Left renal cortex interstitium (tissue), 4 donors: ENCODE measurements around the gene TBC1D4. TPM values are rescaled to one million over a fixed set of nuclear protein-coding genes. Genes with fewer than 3 reads are reported as not detected.
A peak's percentile ranks its signal among the peaks of the same experiment; 100 is the strongest.

Experiments
- DNase-seq, 4 donors: peaks; one replicate each; pipeline ENCODE4 v3.0.0-alpha.2; 2013; ENCODE audit warnings: low read depth in 4 of 4, low spot score in 2 of 4, missing footprints in 1 of 4
- polyA plus RNA-seq, 4 donors: library from polyadenylated mRNA; unstranded; fragments of 120-200 nt; gene quantifications; one replicate each; pipeline ENCODE4 v1.2.1, GENCODE V29; 2013; ENCODE audit not compliant: insufficient read length in 4 of 4

TBC1D4 gene
- polyA plus RNA-seq, 4 donors: 49.4 to 66.5 (median 53.9) TPM

DNA sequence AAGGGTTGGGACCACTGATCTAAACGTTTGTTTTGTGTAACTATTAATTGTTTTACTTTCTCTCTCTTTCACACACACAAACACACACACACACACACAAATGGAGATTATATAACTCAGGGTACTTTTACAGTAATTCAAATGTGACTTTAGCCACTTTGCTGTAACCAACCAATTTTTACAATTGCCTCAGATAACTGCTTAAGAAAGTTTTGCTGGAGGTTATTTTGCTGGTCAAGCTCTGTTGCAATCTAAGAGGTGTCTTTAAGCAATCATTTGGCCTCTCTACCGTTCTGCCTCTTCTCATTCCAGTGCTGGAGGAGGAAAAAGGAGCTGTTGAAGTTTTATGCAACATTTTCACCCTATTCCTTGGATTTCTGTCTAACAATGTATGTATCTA is 63.0 kb downstream of the TBC1D4 start:
- no peak for DNase-seq

DNA sequence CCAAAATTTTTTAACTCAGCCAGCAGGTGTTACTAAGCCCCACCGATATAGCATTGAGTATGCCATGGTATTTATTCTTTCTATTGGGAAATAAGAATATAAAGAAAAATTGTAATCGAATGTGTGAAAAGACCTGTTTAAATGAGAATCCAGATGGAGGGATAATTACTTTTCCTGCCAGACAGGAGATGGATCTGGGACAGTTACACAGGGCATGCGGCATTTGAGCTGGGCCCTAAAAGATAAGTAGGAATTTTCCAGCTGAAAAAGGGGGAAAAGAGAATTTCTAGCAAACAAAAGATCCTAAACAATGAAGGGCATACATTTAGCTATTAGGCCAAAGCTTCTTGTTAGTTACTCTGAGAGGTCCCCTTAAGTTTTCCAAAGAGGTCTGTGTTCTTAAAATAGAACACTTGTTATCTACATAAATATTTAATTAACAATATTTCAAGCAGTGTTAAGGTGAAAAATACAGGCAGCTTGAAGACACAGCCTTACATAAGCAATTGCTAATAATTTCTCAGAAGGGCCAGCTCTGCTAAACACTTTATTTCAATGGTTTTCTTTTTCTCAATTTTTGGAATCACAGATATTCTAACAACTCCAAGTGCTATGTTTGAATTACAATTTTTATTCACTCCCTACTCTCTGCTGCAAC is 63.7 kb downstream of the TBC1D4 start:
- DNase-seq: no peak

DNA sequence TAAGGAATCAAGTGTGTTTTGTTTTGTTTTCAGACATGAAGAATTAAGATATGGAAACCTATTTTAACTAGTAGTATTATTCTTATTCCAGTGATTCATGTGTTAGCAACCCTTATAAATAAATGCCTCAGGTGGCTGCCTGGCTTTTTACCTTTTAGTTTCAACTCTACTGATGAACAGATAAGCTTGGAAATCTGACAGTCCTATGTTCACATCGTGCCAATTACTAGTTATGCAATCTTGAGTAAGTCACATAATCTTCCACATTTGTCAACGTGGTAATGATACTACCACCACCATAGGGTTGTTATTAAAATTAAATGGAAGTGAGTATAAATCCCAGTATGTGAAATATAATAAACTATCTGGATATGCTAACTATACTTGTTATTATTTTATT is 64.3 kb downstream of the TBC1D4 start:
- no peak for DNase-seq

DNA sequence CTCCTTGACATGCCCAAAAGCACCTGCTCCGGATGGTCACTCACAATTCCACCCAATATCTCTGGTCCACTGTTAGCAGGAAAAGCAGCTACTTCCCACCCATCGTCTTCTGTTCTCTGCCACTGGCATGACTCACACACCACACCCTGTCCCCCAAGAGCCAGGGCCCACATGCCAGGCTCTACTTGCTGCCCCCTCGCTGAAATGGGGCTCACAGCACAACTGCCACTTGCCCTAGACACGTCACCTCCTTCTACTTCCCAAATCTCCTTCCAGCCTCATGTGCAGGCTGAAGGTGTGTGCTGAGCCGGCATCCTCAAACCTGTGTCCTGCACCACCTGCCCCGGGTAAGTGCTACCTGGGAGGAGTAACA is 65.0 kb downstream of the TBC1D4 start:
- no peak for DNase-seq

DNA sequence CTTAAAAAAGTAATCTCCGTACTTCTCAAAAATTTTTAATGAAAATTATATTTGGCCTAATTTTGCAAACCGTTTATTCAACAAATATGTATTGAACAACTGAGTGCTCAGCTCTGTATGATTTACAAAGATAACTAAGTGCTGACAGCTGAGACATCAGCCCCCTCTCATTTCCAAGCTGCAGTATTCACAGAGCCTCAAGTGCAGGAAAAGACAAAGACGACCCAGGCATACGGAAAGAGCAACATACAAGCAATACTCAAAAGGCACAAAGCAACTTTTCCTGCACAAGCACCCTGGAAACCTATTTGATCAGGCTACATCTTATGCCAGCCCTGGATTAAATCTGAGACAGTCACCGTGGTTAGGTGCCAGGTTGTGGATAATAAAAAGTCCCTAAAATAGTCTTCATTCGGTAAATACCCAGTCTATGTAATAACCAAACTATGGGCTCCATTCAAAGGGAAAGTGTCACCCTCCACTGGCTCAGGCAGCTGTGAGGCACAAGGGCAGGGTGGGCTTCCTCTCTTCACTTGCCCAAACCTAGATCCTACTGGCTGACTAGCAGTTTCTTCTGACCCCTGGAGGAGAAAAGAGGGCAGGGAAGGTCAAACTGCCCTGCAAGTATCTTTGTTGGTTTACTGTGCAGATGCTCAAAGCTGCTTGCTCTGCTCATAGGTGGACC is 65.5 kb downstream of the TBC1D4 start:
- no peak for DNase-seq

DNA sequence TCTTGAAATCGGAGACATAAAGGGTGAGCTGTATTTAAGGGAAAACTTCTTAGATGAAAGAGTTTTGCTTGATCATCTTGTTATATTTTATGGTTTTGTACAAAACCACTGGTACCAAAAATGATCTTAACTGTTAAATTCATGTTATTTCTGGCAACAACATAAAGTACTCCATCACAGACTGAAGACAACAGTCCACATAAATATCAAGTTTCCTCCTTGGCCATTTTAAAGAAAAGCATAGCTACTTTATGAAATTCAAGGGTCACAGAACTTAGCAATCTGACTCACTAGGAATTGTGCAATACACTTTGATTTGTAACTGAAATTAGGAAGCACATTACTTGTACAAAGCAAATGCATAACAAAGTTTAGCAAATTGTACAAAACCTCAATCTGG is 66.3 kb downstream of the TBC1D4 start:
- DNase-seq: no peak

DNA sequence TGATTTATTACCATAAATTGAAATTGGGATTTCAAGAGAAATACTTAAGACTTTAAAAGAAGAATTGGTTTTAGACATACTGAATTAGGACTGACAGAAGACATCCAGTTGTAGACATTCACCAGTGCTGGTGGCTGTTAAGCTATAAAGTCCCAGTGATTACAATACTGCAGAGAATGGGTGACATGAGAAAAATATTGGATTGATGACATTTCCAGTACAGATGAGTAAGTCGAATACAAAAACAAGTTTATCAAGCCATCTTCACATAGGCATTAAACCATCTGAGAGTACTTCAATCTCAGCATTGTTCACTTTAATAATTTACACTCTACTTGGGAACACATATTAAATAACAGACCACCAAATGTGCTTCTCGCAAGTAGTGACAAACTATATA is 66.8 kb downstream of the TBC1D4 start:
- no peak for DNase-seq

DNA sequence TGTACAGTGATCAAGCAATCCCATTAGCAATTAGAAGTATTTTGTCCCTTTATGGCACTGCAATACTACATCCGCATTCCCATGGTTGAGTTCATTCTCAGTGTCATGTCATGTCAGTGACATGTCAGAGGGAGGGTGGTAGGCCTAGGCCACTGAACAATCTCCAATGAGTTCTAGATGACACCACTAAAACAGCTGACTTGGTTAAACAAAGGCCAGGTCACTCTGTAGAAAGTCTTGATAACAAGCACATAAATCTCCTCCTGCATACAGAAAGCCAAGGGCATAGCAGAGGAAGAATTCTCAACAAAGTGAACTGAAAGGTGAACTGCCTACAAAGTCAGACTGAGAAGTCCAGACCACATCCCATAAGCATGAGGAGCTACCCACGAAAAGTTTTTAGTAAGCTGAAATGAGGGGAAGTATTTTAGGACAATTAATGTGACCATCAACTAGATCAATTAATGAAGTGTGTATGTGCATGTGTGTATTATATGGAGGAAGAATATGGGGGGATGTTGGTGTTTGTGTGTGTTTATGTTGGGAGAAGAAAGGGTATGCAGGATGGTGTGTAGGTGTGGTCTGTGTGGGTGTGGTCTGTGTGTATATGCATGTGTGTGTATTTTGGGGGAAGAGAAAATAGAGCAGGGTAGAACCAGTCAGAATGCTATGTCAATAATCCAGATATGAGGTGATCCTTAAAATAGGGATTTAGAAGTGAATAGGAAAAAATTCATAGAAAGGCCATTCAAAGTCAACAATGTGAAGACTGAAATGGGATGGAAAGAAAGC is 67.7 kb downstream of the TBC1D4 start:
- DNase-seq: no peak

DNA sequence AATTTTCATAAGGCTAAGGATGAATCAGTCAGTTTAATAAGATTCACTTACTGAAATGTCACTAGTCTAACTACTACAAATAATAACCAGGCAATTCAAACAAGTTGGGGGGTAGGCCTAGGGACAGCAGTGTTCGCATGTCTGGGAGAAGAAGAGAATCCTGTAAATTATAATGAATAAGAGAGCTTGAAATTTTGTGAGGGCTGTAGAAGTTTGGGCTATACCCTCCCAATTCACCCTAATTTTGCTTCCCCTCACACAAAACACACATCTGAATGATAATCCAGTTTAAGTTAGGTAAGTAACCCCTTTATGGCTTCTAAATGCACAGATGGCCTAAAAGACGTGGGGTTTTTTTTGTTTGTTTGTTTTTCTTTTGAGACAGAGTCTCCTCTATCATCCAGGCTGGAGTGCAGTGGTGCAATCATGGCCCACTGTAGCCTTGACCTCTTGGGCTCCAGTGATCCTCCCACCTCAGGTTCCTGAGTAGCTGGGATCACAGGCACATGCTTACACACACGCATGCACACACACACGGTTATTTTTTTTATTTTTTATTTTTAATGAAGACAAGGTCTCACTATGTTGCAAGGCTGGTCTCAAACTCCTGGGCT is 69.9 kb downstream of the TBC1D4 start:
- no peak for DNase-seq

DNA sequence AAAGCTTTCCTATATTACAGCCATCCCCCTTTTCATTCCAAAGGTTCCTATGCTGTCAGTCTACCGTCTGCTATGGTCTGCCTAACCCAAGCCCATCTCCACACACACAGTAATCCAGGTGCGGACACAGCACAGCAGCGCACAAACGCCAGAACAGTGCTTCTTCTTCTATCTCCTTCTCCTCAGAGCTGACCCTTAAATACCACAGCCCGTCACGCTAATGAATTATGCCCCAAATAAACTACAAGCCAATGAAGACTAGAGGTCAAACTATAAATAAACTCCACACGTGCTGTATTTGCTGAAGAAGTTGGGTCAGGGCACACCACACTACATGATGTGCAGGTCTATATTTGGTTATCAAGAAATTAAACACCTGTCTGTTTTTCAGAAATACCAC is 71.8 kb downstream of the TBC1D4 start:
- no peak for DNase-seq

DNA sequence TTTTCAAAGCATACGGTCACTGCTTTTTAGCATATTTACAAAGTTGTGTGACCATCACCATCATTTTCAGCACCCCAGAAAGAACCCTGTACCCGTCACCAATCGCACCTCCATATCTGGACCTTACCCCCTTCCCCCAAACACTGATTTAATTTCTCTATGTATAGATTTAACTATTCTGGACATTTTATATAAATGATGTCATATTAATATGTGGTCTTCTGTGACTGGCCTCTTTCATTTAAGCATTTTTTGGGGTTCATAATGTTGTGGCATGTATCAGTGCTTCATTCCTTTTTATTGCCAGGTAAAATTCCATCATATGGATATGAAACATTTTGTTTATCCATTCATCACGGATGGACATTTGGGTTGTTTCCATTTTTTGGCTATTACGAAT is 74.0 kb downstream of the TBC1D4 start:
- DNase-seq: no peak

DNA sequence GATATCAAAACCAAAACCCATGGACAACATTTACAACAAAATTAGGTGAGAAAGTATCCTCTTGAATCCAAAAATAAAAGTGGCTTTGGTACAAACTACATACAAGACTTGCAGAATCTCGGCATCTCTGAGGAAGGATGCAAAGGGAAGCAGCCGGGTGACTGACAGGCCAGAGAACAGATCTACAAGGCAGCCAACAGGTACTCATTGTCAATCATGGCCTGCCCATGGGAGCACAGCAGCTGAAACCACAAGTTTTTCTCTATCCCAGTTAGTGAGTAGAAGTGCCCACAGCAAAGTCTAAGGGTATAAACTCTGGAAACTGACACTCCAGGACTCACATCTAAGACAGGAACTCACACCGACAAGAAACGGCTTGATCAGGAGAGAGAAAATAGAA is 74.5 kb downstream of the TBC1D4 start:
- no peak for DNase-seq

DNA sequence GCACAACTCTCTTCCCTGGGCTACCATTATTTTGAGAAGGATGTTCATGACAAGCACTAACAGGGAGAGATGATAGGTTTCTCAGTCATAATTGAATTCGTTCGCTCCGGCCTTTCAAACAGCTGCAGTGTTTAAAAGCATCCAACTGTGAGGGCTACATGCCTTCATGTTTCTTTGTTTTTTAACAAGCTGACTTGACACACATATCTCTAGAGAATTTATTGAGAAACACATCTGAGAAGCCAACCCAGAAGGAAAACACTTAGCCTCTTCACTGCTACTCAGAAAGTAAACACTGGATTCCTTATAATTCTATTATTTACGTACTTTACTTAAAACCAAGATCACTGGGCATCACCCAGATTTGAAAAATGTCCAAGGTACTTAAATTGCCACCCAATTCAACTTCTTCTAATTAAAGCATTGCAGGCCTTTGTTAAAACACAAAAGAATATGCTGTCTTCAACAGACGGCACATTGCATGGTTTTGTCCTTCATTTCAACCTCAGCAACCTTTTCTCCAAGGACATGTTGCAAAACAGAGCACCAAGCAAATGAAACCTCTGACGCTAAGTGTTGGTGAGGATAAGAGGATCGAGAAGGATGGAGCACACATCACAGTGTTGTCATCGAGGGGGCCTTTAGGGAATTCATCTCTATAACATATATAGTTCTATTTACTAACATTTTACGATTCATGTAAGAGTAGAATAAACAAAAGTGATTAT is 75.8 kb downstream of the TBC1D4 start:
- DNase-seq: no peak

DNA sequence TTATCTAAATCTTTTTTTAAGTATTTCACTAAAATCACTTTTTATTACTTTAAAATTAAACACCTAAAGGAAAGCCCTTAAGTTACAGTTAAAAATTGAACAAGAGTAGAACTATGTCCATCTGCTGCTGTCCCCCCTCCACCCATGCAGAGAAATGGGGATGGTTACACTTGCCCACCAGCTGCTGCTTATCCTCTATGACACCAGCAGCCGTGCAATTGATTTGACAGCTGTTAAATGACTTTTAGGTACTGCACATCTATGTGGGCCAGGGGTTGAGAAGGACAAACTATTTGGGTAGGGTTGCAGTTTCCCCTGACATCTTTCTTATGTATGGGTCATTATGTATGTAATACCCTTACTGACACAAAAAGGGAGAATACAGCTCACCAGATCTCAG is 77.2 kb downstream of the TBC1D4 start:
- no peak for DNase-seq

DNA sequence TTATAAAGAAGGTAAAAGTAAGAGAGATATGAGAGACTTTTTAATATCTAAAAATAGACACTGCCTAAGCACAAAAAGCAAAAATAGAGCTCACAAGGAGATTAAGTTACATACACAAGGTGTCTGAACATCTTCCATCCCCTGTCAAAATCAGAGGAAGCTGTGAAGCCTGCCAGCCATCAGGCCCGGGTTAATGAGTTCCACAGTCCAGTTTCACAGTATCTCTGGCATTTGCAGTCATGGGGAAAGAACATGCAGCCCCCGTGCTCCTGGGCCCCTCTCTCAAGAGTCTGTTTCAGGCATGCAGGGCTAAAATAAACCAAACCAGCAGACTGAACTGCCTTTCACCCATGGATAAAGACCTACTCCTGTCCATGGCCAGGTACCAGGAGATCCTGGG is 79.2 kb downstream of the TBC1D4 start:
- DNase-seq: peak in 1 of 4 donors; percentile 56

DNA sequence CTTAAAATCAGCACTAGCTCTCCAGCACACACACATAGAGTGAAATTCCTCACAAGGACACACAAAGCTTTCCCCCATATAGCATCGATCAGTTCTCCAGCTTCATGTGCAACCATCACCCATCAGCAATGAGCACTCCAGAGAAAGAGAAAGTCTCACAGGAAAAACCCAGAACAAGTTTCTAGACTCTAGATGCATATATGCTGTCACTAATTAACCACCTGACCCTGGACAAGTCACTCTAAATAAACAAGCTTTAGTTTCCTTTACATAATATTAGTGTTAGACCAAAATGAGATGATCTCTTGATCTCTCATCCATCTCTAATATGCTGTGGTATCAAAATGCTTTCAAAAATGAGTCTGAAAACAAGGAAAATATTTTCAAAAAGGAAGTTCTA is 81.2 kb downstream of the TBC1D4 start:
- no peak for DNase-seq

DNA sequence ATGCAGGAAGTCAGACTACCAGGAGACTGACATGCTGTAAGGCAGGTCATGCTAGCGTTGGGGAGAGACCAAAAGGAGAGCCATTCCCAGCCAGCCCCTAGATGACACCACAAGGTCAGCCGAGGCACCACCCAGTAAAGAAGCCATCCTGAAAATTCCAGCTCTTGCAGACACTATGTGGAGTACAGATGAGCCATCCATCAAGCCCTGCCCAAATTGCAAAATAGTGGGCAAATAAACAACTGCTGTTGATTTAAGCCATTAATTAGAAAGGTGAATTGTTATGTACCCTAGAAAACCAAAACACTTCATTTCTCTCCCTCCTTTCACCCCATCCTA is 82.1 kb downstream of the TBC1D4 start:
- DNase-seq: no peak

DNA sequence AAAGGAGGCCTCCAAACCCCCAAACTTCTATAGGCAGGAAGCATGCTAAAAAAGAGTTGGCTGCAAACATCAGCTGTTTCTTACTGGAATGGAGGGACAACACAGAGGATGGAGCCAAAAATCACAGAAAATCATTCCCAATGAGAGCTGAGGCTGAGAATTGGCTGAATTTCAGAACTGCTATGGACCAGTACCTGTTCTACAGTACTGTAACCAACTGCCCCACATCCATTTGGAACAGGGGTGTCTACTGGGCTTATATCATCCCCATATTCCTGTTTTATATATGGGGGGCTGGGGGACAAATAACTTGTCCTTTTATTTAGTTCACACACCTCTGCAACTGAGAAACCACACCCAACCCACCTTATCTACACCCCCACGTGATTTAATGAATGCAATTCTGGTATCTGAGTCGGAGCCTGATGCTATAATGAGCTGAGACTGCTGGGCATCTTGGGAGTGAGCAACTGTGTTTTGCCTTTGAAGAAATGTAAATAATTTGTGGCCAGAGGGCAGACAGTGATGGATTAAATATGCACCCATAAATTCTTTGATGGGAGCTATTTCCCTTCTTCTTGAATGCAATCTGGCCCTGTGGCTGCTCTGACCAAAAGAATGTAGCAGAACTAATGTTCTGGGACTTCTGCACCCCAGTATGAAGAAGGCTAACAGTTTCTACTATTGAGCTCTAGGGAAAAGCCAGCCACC is 82.6 kb downstream of the TBC1D4 start:
- DNase-seq: no peak

DNA sequence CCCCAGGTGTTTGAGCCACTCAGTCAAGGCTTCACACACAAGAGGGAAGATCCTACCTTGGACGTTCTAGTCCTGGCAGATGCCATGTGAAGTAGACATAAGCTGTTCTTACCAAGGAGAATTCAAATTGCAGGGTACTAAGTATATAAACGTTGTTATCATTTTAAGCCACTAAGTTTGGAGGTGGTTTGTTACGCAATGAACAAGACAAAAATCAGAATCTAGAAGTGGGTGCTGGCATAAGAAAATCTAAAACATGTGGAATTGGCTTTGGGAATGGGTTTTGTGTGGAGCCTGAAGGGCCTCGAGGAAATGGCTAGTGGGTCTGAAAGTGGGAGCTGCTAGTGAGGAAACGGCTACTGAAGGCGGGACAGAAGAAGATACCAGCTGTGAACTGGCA is 83.9 kb downstream of the TBC1D4 start:
- DNase-seq: no peak

DNA sequence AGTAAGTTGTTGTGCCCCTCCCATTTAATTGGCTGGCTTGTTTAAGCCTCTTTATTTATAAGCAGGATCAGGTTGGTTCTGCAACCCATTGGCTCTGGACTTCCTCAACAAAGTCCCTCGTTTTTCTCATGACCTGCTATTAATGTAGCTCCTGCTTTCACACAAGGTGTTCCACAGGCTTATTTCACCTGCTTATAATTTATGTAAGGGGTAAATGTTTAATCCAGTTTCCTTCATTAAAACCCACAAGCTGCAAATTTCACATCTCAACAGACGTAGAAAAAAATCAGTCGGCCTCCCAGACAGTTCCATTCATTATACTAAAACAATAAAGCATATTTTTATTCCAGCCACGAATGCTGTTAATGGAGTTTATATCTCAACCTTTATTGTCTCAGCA is 86.1 kb downstream of the TBC1D4 start:
- no peak for DNase-seq
